ENCODE measurements around the gene BYSL. TPM values are rescaled to one million over a fixed set of nuclear protein-coding genes. Genes with fewer than 3 reads are reported as not detected.

BYSL gene
- total RNA-seq, 2 donors from 2014 or later: 5.3 to 11.6 TPM

DNA sequence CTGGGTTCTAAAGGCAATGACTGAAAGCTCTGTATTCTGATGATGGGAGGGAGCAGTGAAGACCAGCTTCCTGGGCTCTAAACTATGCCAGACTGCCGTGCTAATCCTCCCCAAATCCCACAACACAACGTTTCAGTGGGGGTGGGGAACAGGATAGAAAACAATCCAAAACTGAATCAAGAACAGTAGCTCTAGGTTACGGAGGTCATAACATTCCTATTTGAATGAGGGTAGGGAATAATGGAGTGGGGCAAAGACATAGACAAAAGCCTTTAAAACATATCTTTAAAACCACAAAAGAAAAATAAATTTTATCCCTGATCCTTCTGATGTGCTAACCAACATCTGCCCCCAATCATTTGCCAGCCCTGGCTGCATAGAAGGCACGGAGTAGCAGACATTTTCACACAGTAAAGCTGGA is 34.0 kb upstream of the BYSL start:
- Histone ChIP-seq H3K36me3 (no peaks in the 10 kb centered on the region), H3K4me3 (no peak overlapping the region), H3K4me1 (ENCODE audit: control insufficient read depth in 1 of 2, low read depth in 2 of 2) (no peaks in the 10 kb centered on the region), H3K9me3 (no peaks in the 10 kb centered on the region), H3K27me3 (replicated peaks; ENCODE audit: insufficient read depth) (no peaks in the 10 kb centered on the region), H3K27ac (no peak overlapping the region)
- ATAC-seq (ENCODE audit: insufficient number of reproducible peaks, low FRiP score, low read depth) (no peak), DNase-seq (ENCODE audit: low spot score) (no peak)
- TF ChIP-seq, protein P1, sequence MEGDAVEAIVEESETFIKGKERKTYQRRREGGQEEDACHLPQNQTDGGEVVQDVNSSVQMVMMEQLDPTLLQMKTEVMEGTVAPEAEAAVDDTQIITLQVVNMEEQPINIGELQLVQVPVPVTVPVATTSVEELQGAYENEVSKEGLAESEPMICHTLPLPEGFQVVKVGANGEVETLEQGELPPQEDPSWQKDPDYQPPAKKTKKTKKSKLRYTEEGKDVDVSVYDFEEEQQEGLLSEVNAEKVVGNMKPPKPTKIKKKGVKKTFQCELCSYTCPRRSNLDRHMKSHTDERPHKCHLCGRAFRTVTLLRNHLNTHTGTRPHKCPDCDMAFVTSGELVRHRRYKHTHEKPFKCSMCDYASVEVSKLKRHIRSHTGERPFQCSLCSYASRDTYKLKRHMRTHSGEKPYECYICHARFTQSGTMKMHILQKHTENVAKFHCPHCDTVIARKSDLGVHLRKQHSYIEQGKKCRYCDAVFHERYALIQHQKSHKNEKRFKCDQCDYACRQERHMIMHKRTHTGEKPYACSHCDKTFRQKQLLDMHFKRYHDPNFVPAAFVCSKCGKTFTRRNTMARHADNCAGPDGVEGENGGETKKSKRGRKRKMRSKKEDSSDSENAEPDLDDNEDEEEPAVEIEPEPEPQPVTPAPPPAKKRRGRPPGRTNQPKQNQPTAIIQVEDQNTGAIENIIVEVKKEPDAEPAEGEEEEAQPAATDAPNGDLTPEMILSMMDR (IDR thresholded peaks at IDR 0.05): no peak

DNA sequence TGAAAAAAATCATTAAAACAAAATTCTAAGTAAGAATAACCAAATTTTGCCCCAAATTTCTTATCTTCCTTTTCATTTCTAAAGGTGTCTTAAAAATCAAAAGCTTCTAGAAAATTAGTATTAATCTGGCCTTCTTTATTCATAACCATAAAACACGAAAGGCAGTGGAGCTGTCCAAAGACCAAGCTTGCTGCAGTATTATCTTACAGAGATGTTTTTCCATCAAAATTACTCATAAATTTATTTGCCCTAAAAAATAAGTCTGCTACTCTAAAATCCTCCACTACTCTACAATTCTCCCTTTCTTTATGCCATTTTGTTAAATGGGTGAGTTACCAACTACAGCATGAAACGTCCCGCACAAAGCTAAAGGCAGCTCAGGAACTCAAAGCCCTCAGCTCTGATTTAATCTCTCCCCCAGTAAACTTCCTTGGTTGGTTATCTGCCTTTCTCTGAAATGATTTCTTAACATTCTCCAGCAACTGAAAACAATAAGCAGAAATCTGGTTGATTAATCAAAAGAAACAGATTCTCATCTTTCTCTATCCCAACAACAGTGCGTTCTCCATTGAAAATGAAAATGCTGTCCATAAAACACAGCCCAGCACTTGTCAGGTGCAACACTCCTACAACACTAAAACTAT is 28.3 kb upstream of the BYSL start:
- ATAC-seq (ENCODE audit: insufficient number of reproducible peaks, low FRiP score, low read depth) (no peak), DNase-seq (ENCODE audit: low spot score) (no peak)
- TF ChIP-seq, protein P1 (IDR thresholded peaks at IDR 0.05): no peak
- Histone ChIP-seq H3K27ac (no peak overlapping the region), H3K4me1 (ENCODE audit: control insufficient read depth in 1 of 2, low read depth in 2 of 2) (peaks cover 9 to 18% of the 10 kb centered on the region in 2 donors), H3K9me3 (no peaks in the 10 kb centered on the region), H3K27me3 (replicated peaks; ENCODE audit: insufficient read depth) (no peaks in the 10 kb centered on the region), H3K4me3 (no peak overlapping the region), H3K36me3 (no peaks in the 10 kb centered on the region)

DNA sequence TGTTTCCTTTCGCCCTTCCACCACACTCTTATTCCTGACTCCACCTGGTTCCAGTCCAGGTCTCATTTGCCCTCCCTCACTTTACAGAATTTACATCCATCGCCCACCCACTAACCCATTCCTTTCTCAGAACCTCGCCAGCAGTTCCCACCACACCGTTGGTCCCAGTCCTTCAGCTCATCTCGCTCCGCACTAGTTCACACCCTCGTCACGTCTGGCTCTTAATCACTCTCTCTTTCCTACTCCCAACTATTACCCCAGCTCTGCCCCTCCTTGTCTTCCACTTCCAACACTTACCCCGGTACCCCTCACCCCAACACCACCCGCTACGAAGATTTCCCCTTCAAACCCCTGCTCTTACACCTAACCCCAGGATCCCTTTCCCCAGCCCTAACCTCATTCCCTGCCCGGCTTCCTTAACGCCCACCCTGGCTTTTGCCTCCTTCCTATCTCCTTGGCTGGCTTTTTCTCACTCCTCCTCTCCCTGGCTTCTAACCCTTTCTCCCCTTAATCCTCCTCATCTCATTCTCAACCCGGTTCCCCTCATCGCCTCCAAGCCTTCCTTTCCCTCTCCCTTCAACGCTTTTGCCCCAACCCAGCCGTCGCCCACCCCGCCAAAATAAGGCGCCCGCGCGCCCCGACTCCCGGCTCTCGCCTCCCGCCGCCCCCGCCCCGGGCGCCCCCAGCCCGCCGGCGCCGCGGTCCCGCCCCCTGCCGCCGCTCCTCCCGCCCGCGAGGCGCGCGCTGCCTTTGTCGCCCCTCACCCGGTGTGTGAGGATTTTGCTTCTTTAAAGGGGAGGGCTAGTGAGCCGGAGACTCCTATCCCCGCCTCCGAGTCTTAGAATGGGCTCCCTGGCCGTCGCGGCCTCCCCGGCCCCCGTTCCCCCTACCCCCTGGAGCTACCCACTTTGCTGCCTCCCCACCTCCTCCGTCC is 26.7 kb upstream of the BYSL start:
- Histone ChIP-seq H3K36me3 (no peaks in the 10 kb centered on the region), H3K9me3 (no peaks in the 10 kb centered on the region), H3K4me3 (peak overlapping the region; percentile 99), H3K27me3 (replicated peaks; ENCODE audit: insufficient read depth) (no peaks in the 10 kb centered on the region), H3K27ac (peak overlapping the region in 1 of 2 donors; percentile 67), H3K4me1 (ENCODE audit: control insufficient read depth in 1 of 2, low read depth in 2 of 2) (peaks cover 9 to 18% of the 10 kb centered on the region in 2 donors)
- TF ChIP-seq, protein P1 (IDR thresholded peaks at IDR 0.05): no peak
- DNase-seq (ENCODE audit: low spot score) (peak; percentile 2), ATAC-seq (ENCODE audit: insufficient number of reproducible peaks, low FRiP score, low read depth) (peak; percentile 38)

DNA sequence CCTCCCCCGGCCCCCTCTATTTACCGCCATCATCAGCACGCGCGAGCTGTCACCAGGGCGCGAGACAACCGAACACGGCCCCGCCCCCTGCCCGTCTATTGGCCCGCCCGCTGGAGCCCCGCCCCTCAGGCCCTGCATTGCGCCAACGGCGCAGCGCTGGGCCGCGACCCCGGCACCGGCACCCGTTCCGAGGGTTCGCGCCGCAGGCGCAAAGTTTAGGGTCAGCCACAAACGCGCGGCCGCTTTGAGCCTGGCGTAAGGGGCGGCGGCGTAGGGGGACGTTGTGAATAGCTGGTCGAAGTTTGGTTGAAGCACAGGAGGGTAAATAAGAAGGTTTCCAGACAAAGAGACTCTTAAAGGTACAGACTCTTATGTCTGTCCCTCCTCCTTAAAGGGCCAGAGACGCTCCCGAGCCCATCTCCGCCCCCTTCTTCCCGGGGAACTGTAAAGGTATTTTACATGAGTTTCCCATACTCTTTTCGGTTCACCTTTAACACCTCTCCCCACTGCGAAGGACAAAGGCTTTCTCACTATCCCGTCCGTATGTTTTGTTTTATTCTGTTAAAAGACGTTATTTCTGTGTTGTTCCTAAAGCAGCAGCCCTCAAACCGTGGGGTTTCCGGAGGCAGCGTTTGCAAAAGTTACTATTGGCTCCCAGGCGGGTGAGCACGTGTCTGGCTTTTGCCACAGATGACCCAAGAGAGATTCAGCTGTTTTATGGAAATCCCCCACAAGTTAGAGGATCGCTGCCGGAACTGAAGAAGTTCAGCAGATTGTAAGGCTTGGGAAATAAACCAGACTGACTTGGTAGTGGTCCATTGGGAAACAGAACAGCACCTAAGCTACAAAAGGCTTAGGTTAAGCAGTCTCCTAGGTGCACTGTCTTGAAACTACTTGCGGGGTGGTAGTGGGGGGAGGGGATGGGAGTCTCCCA is 25.7 kb upstream of the BYSL start, which contains the start of gene USP49:
USP49 (minus strand) TSS at position 76 of the 934 bp plus-strand sequence. CDS start 88,392 bp downstream, outside the sequence.
- H3K4me1 ChIP-seq (ENCODE audit: control insufficient read depth in 1 of 2, low read depth in 2 of 2): peaks cover 9 to 18% of the 10 kb centered on the region in 2 donors
- H3K4me3 ChIP-seq: peak within 1 kb of the TSS; percentile 99
- no peaks in the 10 kb centered on the region for H3K36me3 ChIP-seq
- TF ChIP-seq, protein P1 (IDR thresholded peaks at IDR 0.05): no peak
- H3K27me3 ChIP-seq (replicated peaks; ENCODE audit: insufficient read depth): no peaks in the 10 kb centered on the region
- H3K27ac ChIP-seq: peak within 1 kb of the TSS; percentile 67 to 87
- H3K9me3 ChIP-seq: no peaks in the 10 kb centered on the region
- peak; percentile 51 for DNase-seq (ENCODE audit: low spot score)
- peak; percentile 84 for ATAC-seq (ENCODE audit: insufficient number of reproducible peaks, low FRiP score, low read depth)

Measured in thoracic aorta (tissue), 2 donors.